ENCODE results near the gene EFNB1. TPM values are rescaled to one million over a fixed set of nuclear protein-coding genes. Genes with fewer than 3 reads are reported as not detected.

EFNB1 gene
- polyA plus RNA-seq, 12 donors = 32.5 to 69.5 (median 44.2) TPM; not detected in 1

- DNase-seq = no peak
Observed at GRCh38 chrX:68824565-68825125, 4.2 kb upstream of the EFNB1 start.

- DNase-seq = no peak
Observed at GRCh38 chrX:68826113-68826980, 2.5 kb upstream of the EFNB1 start.

- DNase-seq = no peak
Observed at GRCh38 chrX:68827256-68827655, 1.6 kb upstream of the EFNB1 start.

GRCh38 chrX:68827848-68828624 is 785 bp upstream of the EFNB1 start:
- DNase-seq = peak; percentile 85

- no peak for DNase-seq
Observed at GRCh38 chrX:68829582-68830418, 979 bp downstream of the EFNB1 start.

GRCh38 chrX:68830419-68831404 is 1.9 kb downstream of the EFNB1 start:
- no peak for DNase-seq

GRCh38 chrX:68831405-68832100 is 2.7 kb downstream of the EFNB1 start:
- no peak for DNase-seq

- peak; percentile 50 for DNase-seq
Observed at GRCh38 chrX:68832101-68832416, 3.2 kb downstream of the EFNB1 start.

- DNase-seq = no peak
Observed at GRCh38 chrX:68832516-68833447, 4.0 kb downstream of the EFNB1 start.

- no peak for DNase-seq
Observed at GRCh38 chrX:68833448-68833805, 4.6 kb downstream of the EFNB1 start.

- DNase-seq = no peak
Observed at GRCh38 chrX:68833855-68834331, 5.1 kb downstream of the EFNB1 start.

GRCh38 chrX:68834371-68835103 is 5.7 kb downstream of the EFNB1 start:
- no peak for DNase-seq

GRCh38 chrX:68835104-68835442 is 6.3 kb downstream of the EFNB1 start:
- DNase-seq = no peak

GRCh38 chrX:68835468-68835867 is 6.6 kb downstream of the EFNB1 start:
- no peak for DNase-seq

- no peak for DNase-seq
Observed at GRCh38 chrX:68837119-68837518, 8.3 kb downstream of the EFNB1 start.

- no peak for DNase-seq
Observed at GRCh38 chrX:68838571-68838910, 9.7 kb downstream of the EFNB1 start.

- no peak for DNase-seq
Observed at GRCh38 chrX:68839771-68840170, 10.9 kb downstream of the EFNB1 start.

GRCh38 chrX:68840256-68840655 is 11.4 kb downstream of the EFNB1 start:
- no peak for DNase-seq

Data from muscle of arm (tissue), 12 donors.